HG03457 (cell line): ENCODE results near the gene ZNF467.

Source experiments
- ATAC-seq: cut with Tn5 transposase; IDR thresholded peaks from one replicate; pipeline ENCODE4 v1.9.1; 2021; ENCODE audit warnings: moderate number of reproducible peaks; ENCODE audit not compliant: unreplicated experiment

The ZNF467 gene

GRCh38 chr7:149772241-149772955, 990 bp downstream of the ZNF467 start:
- no peak for ATAC-seq

GRCh38 chr7:149771720-149772240, 1.6 kb downstream of the ZNF467 start:
- peak; percentile 77 for ATAC-seq

DNA sequence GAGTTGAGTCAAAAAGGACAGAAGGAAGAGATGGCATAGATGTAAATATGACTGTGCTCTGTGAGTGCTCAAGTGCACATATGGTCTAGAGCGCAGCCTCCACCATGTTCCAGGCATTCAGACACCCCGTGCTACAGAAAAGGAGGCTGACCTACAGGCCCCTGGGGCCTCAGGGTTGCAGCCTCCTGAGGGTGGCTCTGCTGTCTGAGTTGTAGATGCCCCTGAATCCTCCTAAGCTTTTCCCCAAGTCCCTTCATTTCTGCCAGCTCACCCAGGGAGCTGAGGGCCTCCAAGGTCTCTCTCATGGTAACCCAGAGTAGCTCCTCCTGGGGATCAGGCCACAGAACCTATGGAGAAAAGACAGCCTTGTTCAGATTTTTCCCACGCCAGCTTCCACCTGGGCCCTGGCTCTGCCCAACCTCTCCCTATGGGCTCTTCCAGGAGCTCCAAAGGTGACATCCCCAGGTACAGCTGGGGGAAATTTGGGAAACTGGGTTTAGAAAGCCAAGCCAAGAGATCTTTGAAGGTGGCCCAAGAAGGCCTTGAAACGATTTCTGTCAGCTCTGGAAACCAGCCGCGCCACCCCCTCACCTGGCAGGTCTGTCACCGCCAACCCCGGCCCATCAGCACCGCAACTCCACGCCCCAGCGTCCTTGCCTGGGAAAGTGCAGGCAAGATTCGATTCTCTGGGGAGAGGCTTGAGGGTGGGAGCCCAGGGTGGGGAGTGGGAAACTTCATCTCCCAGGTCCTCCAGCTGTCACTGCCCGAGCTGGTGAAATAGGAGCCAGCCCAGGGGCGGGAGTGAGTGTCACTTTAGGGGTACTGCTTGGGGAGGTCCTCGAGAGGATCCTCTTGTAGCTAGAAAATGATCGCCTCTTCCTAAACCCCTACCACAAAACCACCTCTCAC, 2.4 kb downstream of the ZNF467 start:
- peak; percentile 13 for ATAC-seq

DNA sequence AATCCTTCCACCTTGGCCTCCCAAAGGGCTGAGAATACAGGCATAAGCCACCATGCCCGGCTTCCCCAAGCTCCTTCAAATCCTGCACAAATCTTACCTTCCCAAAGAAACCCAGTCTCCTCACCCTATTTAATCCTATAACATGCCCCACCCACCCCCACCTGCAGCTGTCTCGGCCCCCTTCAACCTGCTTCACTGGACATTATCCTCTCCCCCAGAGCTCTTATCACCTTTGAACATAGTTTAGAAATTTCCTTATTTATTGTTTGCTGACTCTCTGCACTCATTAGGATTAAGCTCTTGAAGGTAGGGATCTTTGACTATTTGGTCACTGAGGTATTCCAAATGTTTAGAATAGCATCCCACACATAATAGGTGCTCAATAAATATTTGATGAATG, 3.5 kb downstream of the ZNF467 start:
- no peak for ATAC-seq

GRCh38 chr7:149768931-149769330, 4.5 kb downstream of the ZNF467 start:
- no peak for ATAC-seq

DNA sequence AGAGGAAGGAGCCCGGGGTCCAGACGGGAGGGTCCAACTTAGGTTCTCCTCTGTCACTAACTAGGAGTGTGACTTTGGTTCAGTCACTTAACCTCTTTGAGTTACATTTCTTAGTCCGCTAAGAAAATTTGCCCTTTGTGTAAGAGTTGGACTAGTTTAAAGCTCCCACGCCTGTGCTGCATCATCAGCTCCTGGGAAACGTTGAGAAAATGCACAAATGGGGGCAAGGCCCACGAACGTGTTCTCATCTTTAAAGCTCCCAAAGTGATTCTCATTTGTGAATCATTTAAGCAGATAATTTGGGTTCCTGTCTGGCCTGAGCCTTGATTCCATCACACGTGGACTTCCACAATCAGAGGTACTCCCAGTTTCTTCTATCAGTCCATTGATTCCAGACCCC, 6.3 kb downstream of the ZNF467 start:
- no peak for ATAC-seq

DNA sequence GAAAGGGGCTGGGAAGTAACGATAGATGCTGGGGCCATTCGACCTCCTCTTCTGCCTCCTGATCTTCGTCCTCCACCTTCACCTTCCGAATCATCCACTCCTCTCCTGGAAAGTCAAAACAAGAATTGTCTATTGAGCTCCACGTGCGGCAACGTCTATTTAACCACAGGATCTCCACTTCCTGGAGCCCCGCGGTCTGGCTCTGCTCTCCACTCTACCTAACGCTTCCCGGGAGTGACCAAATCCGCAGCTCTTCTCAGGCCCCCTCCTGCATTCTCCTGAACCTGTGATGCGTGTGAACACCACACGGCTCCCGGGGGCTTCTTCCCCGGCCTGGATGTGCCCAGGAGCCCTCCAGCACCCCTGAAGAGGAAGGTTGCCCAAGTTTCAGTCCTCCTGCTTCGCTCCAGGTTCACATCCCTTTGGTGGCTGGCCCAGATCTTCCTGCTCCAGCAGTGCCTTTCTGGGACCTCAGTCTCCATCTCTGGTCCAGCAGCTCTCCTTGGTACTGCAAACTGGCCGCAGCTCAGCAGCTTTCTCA, 7.2 kb downstream of the ZNF467 start:
- ATAC-seq, result no peak

- ATAC-seq, result no peak
Measured at GRCh38 chr7:149765399-149766121, 7.8 kb downstream of the ZNF467 start.

GRCh38 chr7:149764481-149765398, 8.6 kb downstream of the ZNF467 start:
- ATAC-seq, result no peak

- no peak for ATAC-seq
Measured at GRCh38 chr7:149763563-149764240, 9.7 kb downstream of the ZNF467 start.

DNA sequence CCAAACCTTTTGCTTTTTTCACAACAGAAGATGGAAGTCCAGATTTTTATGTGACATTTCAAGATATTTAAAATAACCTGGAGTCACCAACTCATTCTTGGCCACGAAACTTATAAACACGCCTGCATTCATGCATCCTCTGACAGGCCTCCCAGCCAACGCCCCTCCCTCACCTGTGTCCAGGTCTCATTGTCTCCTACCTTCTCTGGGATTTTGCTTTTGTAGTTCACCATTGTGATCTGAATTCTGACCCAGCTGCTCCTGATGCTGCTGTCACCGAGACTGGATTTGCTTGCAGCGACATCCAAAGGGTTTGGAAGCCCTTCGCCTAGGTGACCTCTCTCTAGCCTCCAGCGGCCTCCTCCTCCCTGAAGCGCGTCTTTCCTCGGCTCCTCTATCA, 10.8 kb downstream of the ZNF467 start:
- no peak for ATAC-seq

- no peak for ATAC-seq
Measured at GRCh38 chr7:149762089-149762488, 11.3 kb downstream of the ZNF467 start.

DNA sequence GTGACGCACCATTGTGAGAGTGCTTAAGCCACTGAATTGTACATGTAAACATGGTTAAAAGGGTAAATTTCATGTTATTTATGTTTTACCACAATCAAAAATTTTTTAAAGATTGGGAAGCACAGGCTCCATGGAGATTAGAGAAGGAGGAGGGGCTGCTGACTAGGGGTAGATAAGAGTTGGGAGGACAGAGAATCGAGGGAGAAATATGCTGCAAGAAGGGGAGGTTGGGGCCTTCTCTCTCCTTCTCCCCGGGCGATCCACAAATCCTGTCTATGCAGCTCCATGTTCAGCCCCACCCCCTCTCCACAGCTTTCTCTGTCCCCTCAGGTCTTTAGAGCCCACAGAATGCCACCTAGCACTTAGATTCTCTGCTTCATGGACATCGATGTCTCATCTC, 12.1 kb downstream of the ZNF467 start:
- no peak for ATAC-seq

- ATAC-seq, result no peak
Measured at GRCh38 chr7:149760538-149760937, 12.8 kb downstream of the ZNF467 start.

DNA sequence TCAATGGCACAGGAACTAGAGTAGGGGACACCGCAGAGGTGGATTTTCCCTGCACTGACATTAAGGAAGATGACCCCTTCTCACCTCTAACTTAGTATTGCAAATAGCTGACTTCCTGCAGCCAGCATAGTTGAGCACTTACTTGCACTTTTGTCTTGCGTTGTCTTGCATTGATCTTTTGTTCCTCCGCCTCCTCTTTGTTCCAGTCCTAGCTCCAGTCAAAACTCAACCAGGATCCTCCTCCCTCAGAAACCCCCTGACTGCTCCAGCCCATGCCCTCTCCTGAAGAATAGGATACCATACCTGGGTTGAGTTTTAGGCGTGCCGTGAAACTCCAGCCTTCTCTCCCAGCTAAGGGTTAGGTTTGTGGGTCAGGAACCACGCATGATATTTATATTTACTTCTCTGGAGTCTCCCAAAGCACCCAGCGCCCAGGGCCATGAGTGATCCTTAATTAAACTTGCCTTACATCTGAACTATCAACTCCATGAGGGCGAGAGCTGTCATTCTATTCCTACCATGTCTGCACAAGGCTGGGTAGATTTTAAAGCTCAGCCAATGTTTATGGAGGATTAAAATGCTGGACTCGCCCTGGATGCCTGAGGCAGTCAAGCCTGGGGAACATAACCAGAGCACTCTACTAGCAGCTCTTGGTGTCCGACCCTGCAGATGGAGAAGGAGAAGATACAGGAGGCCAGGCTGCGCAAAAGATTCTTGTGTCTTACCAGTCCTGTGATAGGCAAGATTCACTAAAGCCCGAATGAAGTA, 14.1 kb downstream of the ZNF467 start:
- ATAC-seq, result no peak

- ATAC-seq, result no peak
Measured at GRCh38 chr7:149753375-149754233, 19.8 kb downstream of the ZNF467 start.

DNA sequence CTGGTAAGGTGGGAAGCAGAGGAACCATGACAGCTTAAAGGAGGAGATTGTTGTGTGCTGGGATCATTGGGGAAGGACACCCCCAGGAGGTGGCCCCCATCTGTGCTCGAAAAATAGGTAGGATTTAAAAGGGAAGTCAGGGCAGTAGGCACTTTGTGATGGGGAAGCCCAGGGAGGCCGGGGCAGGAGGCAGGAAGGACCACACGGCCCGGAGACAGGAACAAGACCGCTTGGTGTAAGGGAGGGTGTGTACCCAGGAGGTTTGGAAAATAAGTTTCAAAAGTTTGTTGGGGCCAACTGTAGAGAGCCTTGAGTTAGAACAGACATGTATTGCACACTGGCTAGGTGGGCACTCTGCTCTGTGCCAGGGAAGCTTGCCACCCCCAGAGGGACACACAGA, 20.7 kb downstream of the ZNF467 start:
- no peak for ATAC-seq
